SK-N-SH treated with all-trans-retinoic acid at 6 μM for 48 hours (cell line): ENCODE measurements around the gene ITPKB.

ENCODE experiments used
- ARNTL ChIP-seq: fragments of 450-650 bp; formaldehyde crosslinking; IDR thresholded peaks from 2 replicates; pipeline ENCODE4 v1.5.0; 2020; ENCODE audit warnings: low read depth, mild to moderate bottlenecking, moderate library complexity, borderline replicate concordance
- BACH2 ChIP-seq: fragments of 250-450 bp; sonication (Bioruptor Pico); IDR thresholded peaks from 2 replicates; pipeline ENCODE4 v1.9.0; 2021; ENCODE audit warnings: mild to moderate bottlenecking, borderline replicate concordance
- CSDC2 ChIP-seq: fragments of 250-450 bp; sonication (Bioruptor Pico); IDR thresholded peaks from 2 replicates; pipeline ENCODE4 v1.5.0; 2020; ENCODE audit warnings: mild to moderate bottlenecking, moderate library complexity
- ESRRG ChIP-seq: fragments of 250-450 bp; sonication (Bioruptor Pico); IDR thresholded peaks from 2 replicates; pipeline ENCODE4 v1.6.1; 2021; ENCODE audit warnings: mild to moderate bottlenecking
- ISL1 ChIP-seq: fragments of 250-450 bp; sonication (Bioruptor Pico); IDR thresholded peaks from 2 replicates; pipeline ENCODE4 v2.1.2; 2022; ENCODE audit warnings: mild to moderate bottlenecking, moderate library complexity
- TCF4 ChIP-seq: fragments of 250-450 bp; sonication (Bioruptor Pico); IDR thresholded peaks from 2 replicates; pipeline ENCODE4 v1.8.0; 2021; ENCODE audit warnings: mild to moderate bottlenecking, moderate library complexity, borderline replicate concordance
- TOX ChIP-seq: fragments of 250-450 bp; sonication (Bioruptor Pico); IDR thresholded peaks from 2 replicates; pipeline ENCODE4 v1.8.0; 2021; ENCODE audit warnings: mild to moderate bottlenecking, moderate library complexity, borderline replicate concordance
- ZFP3 ChIP-seq: fragments of 250-450 bp; sonication (Bioruptor Pico); IDR thresholded peaks from 2 replicates; pipeline ENCODE4 v1.5.0; 2020; ENCODE audit warnings: mild to moderate bottlenecking, moderate library complexity
- ZFP30 ChIP-seq: fragments of 450-650 bp; formaldehyde crosslinking; IDR thresholded peaks from 2 replicates; pipeline ENCODE4 v1.5.0; 2022; ENCODE audit warnings: mild to moderate bottlenecking, moderate library complexity
- ZNF70 ChIP-seq: fragments of 450-650 bp; formaldehyde crosslinking; IDR thresholded peaks from 2 replicates; pipeline ENCODE4 v1.5.0; 2020; ENCODE audit warnings: mild to moderate bottlenecking, moderate library complexity
- TF ChIP-seq, protein P1 (sequence below): fragments of 250-450 bp; sonication (Bioruptor Pico); IDR thresholded peaks from 2 replicates; pipeline ENCODE4 v1.5.0; 2020; ENCODE audit warnings: mild to moderate bottlenecking, moderate library complexity
- TF ChIP-seq, protein P2 (sequence below): fragments of 250-450 bp; sonication (Bioruptor Pico); IDR thresholded peaks from 2 replicates; pipeline ENCODE4 v1.5.1; 2020; ENCODE audit warnings: low read depth, mild to moderate bottlenecking, moderate library complexity
- TF ChIP-seq, protein P3 (sequence below): fragments of 250-450 bp; sonication (Bioruptor Pico); IDR thresholded peaks from 2 replicates; pipeline ENCODE4 v1.5.1; 2021; ENCODE audit warnings: mild to moderate bottlenecking, moderate library complexity
- TF ChIP-seq, protein P4 (sequence below): fragments of 250-450 bp; sonication (Bioruptor Pico); IDR thresholded peaks from 2 replicates; pipeline ENCODE4 v1.8.0; 2020; ENCODE audit warnings: mild to moderate bottlenecking, moderate library complexity, borderline replicate concordance

DNA sequence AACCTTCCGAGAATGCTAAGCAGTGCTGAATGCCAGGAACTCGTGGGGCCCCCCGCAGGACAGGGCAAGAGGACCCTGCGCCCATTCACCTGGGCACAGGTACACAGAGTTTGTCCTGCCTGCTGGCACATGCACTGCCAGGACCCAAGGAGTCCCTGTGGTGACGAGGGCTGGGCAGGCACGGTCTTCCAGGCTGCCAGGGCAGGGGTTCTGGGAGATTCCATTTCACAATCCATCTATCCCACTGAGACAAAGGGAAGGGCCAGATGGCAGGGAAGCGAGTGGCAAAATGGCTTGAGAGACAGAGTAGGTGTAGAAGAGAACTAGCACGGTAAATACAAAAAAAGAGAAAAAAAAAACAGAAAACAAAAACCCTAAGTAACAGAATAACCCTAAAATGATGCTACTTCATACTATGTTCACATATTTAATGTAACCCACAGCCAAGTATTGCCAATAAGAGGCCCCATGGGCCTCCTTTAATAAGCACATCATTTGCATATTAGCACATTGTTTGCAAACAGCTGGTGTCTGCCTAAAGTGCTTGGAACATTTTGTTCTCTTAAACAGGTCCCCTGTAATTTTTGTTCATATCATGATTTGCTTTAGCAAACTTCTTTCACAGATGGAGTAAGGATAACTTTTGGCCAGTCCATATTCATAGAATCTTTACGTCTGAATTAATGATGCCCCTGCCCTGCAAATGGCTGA, 106.8 kb downstream of the ITPKB start:
- TF ChIP-seq TOX (CRISPR knock-in tag), result no peak
- TF ChIP-seq CSDC2 (CRISPR knock-in tag), result no peak
- no peak for TF ChIP-seq ZNF70 (CRISPR knock-in tag)
- TF ChIP-seq, protein P1, sequence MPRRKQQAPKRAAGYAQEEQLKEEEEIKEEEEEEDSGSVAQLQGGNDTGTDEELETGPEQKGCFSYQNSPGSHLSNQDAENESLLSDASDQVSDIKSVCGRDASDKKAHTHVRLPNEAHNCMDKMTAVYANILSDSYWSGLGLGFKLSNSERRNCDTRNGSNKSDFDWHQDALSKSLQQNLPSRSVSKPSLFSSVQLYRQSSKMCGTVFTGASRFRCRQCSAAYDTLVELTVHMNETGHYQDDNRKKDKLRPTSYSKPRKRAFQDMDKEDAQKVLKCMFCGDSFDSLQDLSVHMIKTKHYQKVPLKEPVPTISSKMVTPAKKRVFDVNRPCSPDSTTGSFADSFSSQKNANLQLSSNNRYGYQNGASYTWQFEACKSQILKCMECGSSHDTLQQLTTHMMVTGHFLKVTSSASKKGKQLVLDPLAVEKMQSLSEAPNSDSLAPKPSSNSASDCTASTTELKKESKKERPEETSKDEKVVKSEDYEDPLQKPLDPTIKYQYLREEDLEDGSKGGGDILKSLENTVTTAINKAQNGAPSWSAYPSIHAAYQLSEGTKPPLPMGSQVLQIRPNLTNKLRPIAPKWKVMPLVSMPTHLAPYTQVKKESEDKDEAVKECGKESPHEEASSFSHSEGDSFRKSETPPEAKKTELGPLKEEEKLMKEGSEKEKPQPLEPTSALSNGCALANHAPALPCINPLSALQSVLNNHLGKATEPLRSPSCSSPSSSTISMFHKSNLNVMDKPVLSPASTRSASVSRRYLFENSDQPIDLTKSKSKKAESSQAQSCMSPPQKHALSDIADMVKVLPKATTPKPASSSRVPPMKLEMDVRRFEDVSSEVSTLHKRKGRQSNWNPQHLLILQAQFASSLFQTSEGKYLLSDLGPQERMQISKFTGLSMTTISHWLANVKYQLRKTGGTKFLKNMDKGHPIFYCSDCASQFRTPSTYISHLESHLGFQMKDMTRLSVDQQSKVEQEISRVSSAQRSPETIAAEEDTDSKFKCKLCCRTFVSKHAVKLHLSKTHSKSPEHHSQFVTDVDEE (CRISPR knock-in tag), result no peak
- no peak for TF ChIP-seq ARNTL (CRISPR knock-in tag)
- TF ChIP-seq ZFP3, result no peak
- no peak for TF ChIP-seq ISL1 (CRISPR knock-in tag)
- TF ChIP-seq, protein P2, sequence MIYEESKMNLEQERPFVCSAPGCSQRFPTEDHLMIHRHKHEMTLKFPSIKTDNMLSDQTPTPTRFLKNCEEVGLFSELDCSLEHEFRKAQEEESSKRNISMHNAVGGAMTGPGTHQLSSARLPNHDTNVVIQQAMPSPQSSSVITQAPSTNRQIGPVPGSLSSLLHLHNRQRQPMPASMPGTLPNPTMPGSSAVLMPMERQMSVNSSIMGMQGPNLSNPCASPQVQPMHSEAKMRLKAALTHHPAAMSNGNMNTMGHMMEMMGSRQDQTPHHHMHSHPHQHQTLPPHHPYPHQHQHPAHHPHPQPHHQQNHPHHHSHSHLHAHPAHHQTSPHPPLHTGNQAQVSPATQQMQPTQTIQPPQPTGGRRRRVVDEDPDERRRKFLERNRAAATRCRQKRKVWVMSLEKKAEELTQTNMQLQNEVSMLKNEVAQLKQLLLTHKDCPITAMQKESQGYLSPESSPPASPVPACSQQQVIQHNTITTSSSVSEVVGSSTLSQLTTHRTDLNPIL, result no peak
- no peak for TF ChIP-seq TCF4 (CRISPR knock-in tag)
- TF ChIP-seq, protein P3, sequence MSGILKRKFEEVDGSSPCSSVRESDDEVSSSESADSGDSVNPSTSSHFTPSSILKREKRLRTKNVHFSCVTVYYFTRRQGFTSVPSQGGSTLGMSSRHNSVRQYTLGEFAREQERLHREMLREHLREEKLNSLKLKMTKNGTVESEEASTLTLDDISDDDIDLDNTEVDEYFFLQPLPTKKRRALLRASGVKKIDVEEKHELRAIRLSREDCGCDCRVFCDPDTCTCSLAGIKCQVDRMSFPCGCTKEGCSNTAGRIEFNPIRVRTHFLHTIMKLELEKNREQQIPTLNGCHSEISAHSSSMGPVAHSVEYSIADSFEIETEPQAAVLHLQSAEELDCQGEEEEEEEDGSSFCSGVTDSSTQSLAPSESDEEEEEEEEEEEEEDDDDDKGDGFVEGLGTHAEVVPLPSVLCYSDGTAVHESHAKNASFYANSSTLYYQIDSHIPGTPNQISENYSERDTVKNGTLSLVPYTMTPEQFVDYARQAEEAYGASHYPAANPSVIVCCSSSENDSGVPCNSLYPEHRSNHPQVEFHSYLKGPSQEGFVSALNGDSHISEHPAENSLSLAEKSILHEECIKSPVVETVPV (CRISPR knock-in tag), result no peak
- TF ChIP-seq ESRRG, result no peak
- TF ChIP-seq, protein P4, sequence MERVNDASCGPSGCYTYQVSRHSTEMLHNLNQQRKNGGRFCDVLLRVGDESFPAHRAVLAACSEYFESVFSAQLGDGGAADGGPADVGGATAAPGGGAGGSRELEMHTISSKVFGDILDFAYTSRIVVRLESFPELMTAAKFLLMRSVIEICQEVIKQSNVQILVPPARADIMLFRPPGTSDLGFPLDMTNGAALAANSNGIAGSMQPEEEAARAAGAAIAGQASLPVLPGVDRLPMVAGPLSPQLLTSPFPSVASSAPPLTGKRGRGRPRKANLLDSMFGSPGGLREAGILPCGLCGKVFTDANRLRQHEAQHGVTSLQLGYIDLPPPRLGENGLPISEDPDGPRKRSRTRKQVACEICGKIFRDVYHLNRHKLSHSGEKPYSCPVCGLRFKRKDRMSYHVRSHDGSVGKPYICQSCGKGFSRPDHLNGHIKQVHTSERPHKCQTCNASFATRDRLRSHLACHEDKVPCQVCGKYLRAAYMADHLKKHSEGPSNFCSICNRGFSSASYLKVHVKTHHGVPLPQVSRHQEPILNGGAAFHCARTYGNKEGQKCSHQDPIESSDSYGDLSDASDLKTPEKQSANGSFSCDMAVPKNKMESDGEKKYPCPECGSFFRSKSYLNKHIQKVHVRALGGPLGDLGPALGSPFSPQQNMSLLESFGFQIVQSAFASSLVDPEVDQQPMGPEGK, result no peak
- TF ChIP-seq ZFP30 (CRISPR knock-in tag), result no peak
- TF ChIP-seq BACH2 (CRISPR knock-in tag), result no peak
